GM12878 (cell line): ENCODE results near the gene COQ8B.

Experiments
- EP300 ChIP-seq, 2 experiments: fragments of 150-350 bp in 1 of 2; IDR thresholded peaks; 2 replicates each; pipeline ENCODE4 v1.6.1; 2011 to 2012; ENCODE audit warnings: low read depth in 2 of 2, low read length in 2 of 2, borderline replicate concordance in 1 of 2, improper control_type of control experiment in 1 of 2, inconsistent platforms in 1 of 2; ENCODE audit not compliant: control insufficient read depth in 1 of 2
- RCOR1 ChIP-seq: conservative IDR thresholded peaks from 2 replicates; pipeline ENCODE4 v1.6.1; 2012; ENCODE audit warnings: low read depth, low read length, improper control_type of control experiment
- SMC3 ChIP-seq: IDR thresholded peaks from 2 replicates; pipeline ENCODE4 v1.6.1; 2011; ENCODE audit warnings: low read length, improper control_type of control experiment, borderline replicate concordance
- TF ChIP-seq, protein P1 (sequence below), 3 experiments: IDR thresholded peaks in 2 of 3; conservative IDR thresholded peaks in 1 of 3; 2 replicates each; pipeline ENCODE4 v1.5.1; 2011; ENCODE audit warnings: low read depth in 3 of 3, low read length in 3 of 3, mild to moderate bottlenecking in 3 of 3, control low read depth in 2 of 3, moderate library complexity in 2 of 3, inconsistent platforms in 1 of 3, mixed read lengths in 1 of 3; ENCODE audit not compliant: control insufficient read depth in 2 of 3, insufficient read depth in 1 of 3; ENCODE audit errors: extremely low read depth in 1 of 3

DNA sequence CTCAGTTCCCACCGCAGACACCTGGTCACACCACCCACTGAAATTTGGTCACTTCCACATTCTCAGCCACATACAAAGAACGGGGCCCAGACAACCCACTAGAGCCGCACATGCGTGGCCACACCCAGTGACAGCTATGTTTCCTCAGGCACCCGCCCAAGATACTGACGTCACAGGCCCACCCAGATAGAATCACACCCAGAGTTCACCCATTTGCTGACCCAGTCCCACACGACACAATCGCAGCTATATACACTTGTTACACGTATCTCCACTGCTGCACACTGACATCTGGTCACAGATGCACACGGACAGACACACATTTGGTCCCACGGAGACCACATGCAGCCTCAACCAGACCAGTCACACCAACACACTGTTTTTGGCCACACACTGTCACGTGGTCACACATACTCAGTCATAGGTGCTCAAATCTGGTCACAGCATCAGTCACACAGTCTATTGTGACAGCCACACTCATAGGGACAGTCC, 29.1 kb downstream of the COQ8B start:
- TF ChIP-seq, protein P1, sequence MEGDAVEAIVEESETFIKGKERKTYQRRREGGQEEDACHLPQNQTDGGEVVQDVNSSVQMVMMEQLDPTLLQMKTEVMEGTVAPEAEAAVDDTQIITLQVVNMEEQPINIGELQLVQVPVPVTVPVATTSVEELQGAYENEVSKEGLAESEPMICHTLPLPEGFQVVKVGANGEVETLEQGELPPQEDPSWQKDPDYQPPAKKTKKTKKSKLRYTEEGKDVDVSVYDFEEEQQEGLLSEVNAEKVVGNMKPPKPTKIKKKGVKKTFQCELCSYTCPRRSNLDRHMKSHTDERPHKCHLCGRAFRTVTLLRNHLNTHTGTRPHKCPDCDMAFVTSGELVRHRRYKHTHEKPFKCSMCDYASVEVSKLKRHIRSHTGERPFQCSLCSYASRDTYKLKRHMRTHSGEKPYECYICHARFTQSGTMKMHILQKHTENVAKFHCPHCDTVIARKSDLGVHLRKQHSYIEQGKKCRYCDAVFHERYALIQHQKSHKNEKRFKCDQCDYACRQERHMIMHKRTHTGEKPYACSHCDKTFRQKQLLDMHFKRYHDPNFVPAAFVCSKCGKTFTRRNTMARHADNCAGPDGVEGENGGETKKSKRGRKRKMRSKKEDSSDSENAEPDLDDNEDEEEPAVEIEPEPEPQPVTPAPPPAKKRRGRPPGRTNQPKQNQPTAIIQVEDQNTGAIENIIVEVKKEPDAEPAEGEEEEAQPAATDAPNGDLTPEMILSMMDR (IDR thresholded peaks at IDR 0.05 in 2 of 3, conservative IDR thresholded peaks at IDR 0.05 in 1 of 3; ENCODE audit: control insufficient read depth in 2 of 3, extremely low read depth in 1 of 3, insufficient read depth in 1 of 3, low read depth in 3 of 3, low read length in 3 of 3), result no peak
- no peak for TF ChIP-seq SMC3
- TF ChIP-seq RCOR1, result no peak
- 0 out of 4 replicates have a peak, but pooled peaks of 1 of the 2 experiments have one; percentile 33 for TF ChIP-seq EP300 (IDR thresholded peaks at IDR 0.05; ENCODE audit: borderline replicate concordance in 1 of 2, control insufficient read depth in 1 of 2, low read depth in 2 of 2, low read length in 2 of 2)
